HepG2 (cell line): ENCODE data around the gene PGGT1B. TPM values are rescaled to one million over a fixed set of nuclear protein-coding genes. Genes with fewer than 3 reads are reported as not detected.

Experiments
- ATAC-seq: fragments of 200-7000 bp; cut with Tn5 transposase; 3 replicates; pipeline ENCODE4 v1.9.1; 2020; ENCODE audit warnings: mild to moderate bottlenecking, moderate library complexity
- BruUV-seq: library from RNA; stranded (reverse); fragments of 400-500 nt; replicated peaks from 2 replicates; lab custom pipeline; 2021; lab: Mats Ljungman, UMichigan
- CTCF ChIA-PET: fragments of 300-600 bp; formaldehyde crosslinking; extraction: SDS; loops from one replicate; lab custom pipeline; 2021; ENCODE audit warnings: low total read pairs, inconsistent platforms, low intra/inter-chr PET ratio; lab: Yijun Ruan, JAX
- POLR2A ChIA-PET: fragments of 350-600 bp; sonication (Branson Sonifier 250); formaldehyde crosslinking; loops from one replicate; lab custom pipeline; 2020; ENCODE audit warnings: antibody characterized with exemption, inconsistent platforms; lab: Yijun Ruan, JAX
- DNase-seq: peaks from one replicate; pipeline ENCODE4 v3.0.0-alpha.2; 2015; ENCODE audit warnings: low spot score
- FAIRE-seq: peaks from 3 replicates; lab custom pipeline; 2011; peaks lifted over from hg19 to GRCh38; lab: Jason Lieb, UNC
- H2AFZ ChIP-seq: one replicate; pipeline ENCODE4 v1.6.1; 2011; ENCODE audit warnings: low read length, inconsistent platforms
- H3K27ac ChIP-seq: fragments of 300-600 bp; 3 replicates; pipeline ENCODE4 v1.8.0; 2011; ENCODE audit warnings: mixed run types, mild to moderate bottlenecking, mixed read lengths, low read length, inconsistent platforms; ENCODE audit not compliant: insufficient read depth; ENCODE audit errors: extremely low read length
- H3K27me3 ChIP-seq, 2 experiments: fragments of 200-600 bp in 1 of 2; 2 replicates in 1 of 2; 3 replicates in 1 of 2; pipeline versions ENCODE4 v1.6.0 to v1.8.0; 2011; ENCODE audit warnings: low read length in 2 of 2, mild to moderate bottlenecking in 2 of 2, moderate library complexity in 2 of 2, inconsistent platforms in 1 of 2; ENCODE audit not compliant: insufficient read depth in 2 of 2, control insufficient read depth in 1 of 2
- H3K36me3 ChIP-seq, 2 experiments: fragments of 200-600 bp in 1 of 2; replicated peaks in 1 of 2; 2 replicates in 1 of 2; 3 replicates in 1 of 2; pipeline versions ENCODE4 v1.5.1 to v1.8.0; 2011; ENCODE audit warnings: low read length in 2 of 2, inconsistent platforms in 1 of 2; ENCODE audit not compliant: insufficient read depth in 2 of 2, control insufficient read depth in 1 of 2
- H3K4me1 ChIP-seq: 2 replicates; pipeline ENCODE4 v1.5.1; 2012; ENCODE audit warnings: low read length, inconsistent platforms; ENCODE audit not compliant: insufficient read depth
- H3K4me2 ChIP-seq: 2 replicates; pipeline ENCODE4 v1.6.0; 2011; ENCODE audit warnings: low read depth, low read length, inconsistent platforms
- H3K4me3 ChIP-seq, 3 experiments: fragments of 200-600 bp in 1 of 3; sonication (generic), shearing (Covaris generic) in 1 of 3; replicated peaks in 1 of 3; 2 replicates each; pipeline ENCODE4 v1.5.1; 2011 to 2016; ENCODE audit warnings: low read length in 3 of 3, inconsistent platforms in 2 of 3, low read depth in 2 of 3, mild to moderate bottlenecking in 2 of 3, control low read depth in 1 of 3, mixed read lengths in 1 of 3; ENCODE audit not compliant: insufficient read depth in 1 of 3
- H3K79me2 ChIP-seq: one replicate; pipeline ENCODE4 v1.6.1; 2011; ENCODE audit warnings: low read length, inconsistent platforms; ENCODE audit not compliant: insufficient read depth
- H3K9ac ChIP-seq: 2 replicates; pipeline ENCODE4 v1.6.0; 2011; ENCODE audit warnings: mild to moderate bottlenecking, low read depth, low read length, inconsistent platforms; ENCODE audit not compliant: insufficient read depth
- H3K9me3 ChIP-seq: 2 replicates; pipeline ENCODE4 v1.5.1; 2012; ENCODE audit warnings: mild to moderate bottlenecking, low read length
- H4K20me1 ChIP-seq: 2 replicates; pipeline ENCODE4 v1.6.0; 2011; ENCODE audit warnings: inconsistent platforms, mild to moderate bottlenecking, low read length, moderate library complexity; ENCODE audit not compliant: insufficient read depth
- BCL6 ChIP-seq: IDR thresholded peaks from 2 replicates; pipeline ENCODE4 v1.6.1; 2016; ENCODE audit warnings: missing genetic modification reagents, missing compliant biosample characterization
- DNMT1 ChIP-seq: sonication (generic); formaldehyde crosslinking; IDR thresholded peaks from 2 replicates; pipeline ENCODE4 v1.5.1; 2020; ENCODE audit warnings: mild to moderate bottlenecking, missing genetic modification reagents
- ELF1 ChIP-seq: sonication (generic); formaldehyde crosslinking; IDR thresholded peaks from 2 replicates; pipeline ENCODE4 v1.4.0; 2020; ENCODE audit warnings: missing genetic modification reagents
- EZH2 ChIP-seq: conservative IDR thresholded peaks from 2 replicates; pipeline ENCODE4 v1.6.1; 2012; ENCODE audit warnings: mild to moderate bottlenecking, low read depth, low read length, moderate library complexity
- HNRNPK ChIP-seq: fragments of 200-400 bp; formaldehyde crosslinking; IDR thresholded peaks from 2 replicates; pipeline ENCODE4 v1.6.1; 2018; ENCODE audit warnings: low read length, low read depth, moderate library complexity, mild to moderate bottlenecking; ENCODE audit not compliant: poor library complexity, severe bottlenecking
- KDM2A ChIP-seq: sonication (generic); formaldehyde crosslinking; IDR thresholded peaks from 2 replicates; pipeline ENCODE4 v1.4.0; 2020; ENCODE audit warnings: low read depth, missing genetic modification reagents, borderline replicate concordance
- KDM6A ChIP-seq: IDR thresholded peaks from 2 replicates; pipeline ENCODE4 v1.6.1; 2016; ENCODE audit warnings: low read depth
- MXD3 ChIP-seq: IDR thresholded peaks from 2 replicates; pipeline ENCODE4 v1.6.1; 2016; ENCODE audit warnings: mild to moderate bottlenecking, missing biosample characterization, missing genetic modification reagents
- NONO ChIP-seq, 2 experiments: fragments of 450-650 bp in 1 of 2; sonication (generic) in 1 of 2; formaldehyde crosslinking in 1 of 2; IDR thresholded peaks in 1 of 2; conservative IDR thresholded peaks in 1 of 2; 2 replicates each; pipeline versions ENCODE4 v1.6.1 to v1.8.0; 2017 to 2022; ENCODE audit warnings: mild to moderate bottlenecking in 1 of 2, missing genetic modification reagents in 1 of 2, moderate library complexity in 1 of 2
- SMARCC2 ChIP-seq: fragments of 450-650 bp; IDR thresholded peaks from 2 replicates; pipeline ENCODE4 v1.6.1; 2017; ENCODE audit warnings: antibody characterized with exemption, mild to moderate bottlenecking
- SRSF4 ChIP-seq: fragments of 200-400 bp; formaldehyde crosslinking; IDR thresholded peaks from one replicate; pipeline ENCODE4 v1.6.1; 2018; ENCODE audit warnings: mild to moderate bottlenecking, low read depth, low read length, moderate library complexity; ENCODE audit not compliant: poor library complexity, severe bottlenecking
- TCF7 ChIP-seq: sonication (generic); IDR thresholded peaks from 2 replicates; pipeline ENCODE4 v1.6.1; 2016; ENCODE audit warnings: antibody characterized with exemption, low read depth
- U2AF1 ChIP-seq: fragments of 200-400 bp; formaldehyde crosslinking; optimal IDR thresholded peaks from 2 replicates; pipeline ENCODE3; 2017; ENCODE audit warnings: mild to moderate bottlenecking, low read depth, low read length
- XBP1 ChIP-seq: sonication (generic); formaldehyde crosslinking; IDR thresholded peaks from 2 replicates; pipeline ENCODE4 v1.5.0; 2020; ENCODE audit warnings: missing genetic modification reagents
- ZFP41 ChIP-seq: sonication (generic); formaldehyde crosslinking; IDR thresholded peaks from 2 replicates; pipeline ENCODE4 v1.4.0; 2020; ENCODE audit warnings: mild to moderate bottlenecking, missing genetic modification reagents, borderline replicate concordance
- ZNF101 ChIP-seq: sonication (generic); formaldehyde crosslinking; IDR thresholded peaks from 2 replicates; pipeline ENCODE4 v1.4.0; 2020; ENCODE audit warnings: mild to moderate bottlenecking, low read depth, missing genetic modification reagents, borderline replicate concordance
- ZNF205 ChIP-seq: IDR thresholded peaks from 2 replicates; pipeline ENCODE4 v1.6.1; 2018; ENCODE audit warnings: missing biosample characterization, missing genetic modification reagents
- ZNF33B ChIP-seq: sonication (generic); formaldehyde crosslinking; IDR thresholded peaks from 2 replicates; pipeline ENCODE4 v1.5.1; 2020; ENCODE audit warnings: mild to moderate bottlenecking, missing genetic modification reagents
- ZNF350 ChIP-seq: sonication (generic); formaldehyde crosslinking; IDR thresholded peaks from 2 replicates; pipeline ENCODE4 v1.4.0; 2020; ENCODE audit warnings: mild to moderate bottlenecking, low read depth, missing genetic modification reagents, borderline replicate concordance
- ZNF781 ChIP-seq: sonication (generic); formaldehyde crosslinking; IDR thresholded peaks from 2 replicates; pipeline ENCODE4 v1.5.1; 2020; ENCODE audit warnings: borderline replicate concordance, mild to moderate bottlenecking, missing genetic modification reagents; ENCODE audit errors: not compliant biosample characterization
- WGBS: methylation state at CpG from one replicate; pipeline ENCODE4 v1.1.6; 2017; ENCODE audit warnings: low lambda C conversion rate; 5-methylcytosine and 5-hydroxymethylcytosine counted together
- in situ Hi-C: cut with HindIII; loops from 2 replicates; pipeline ENCODE4 v1.10.0; 2017; ENCODE audit warnings: low pct_unique_long_range_greater_than_20kb; ENCODE audit not compliant: extremely low pct_ligation_motif_present
- intact Hi-C: fragments of 100-400 bp; cut with micrococcal nuclease; formaldehyde crosslinking; loops from one replicate; pipeline ENCODE4 v1.10.0; 2022; ENCODE audit not compliant: unreplicated experiment
- polyA plus RNA-seq, 8 experiments: library from polyadenylated mRNA; depleted of rRNA in 3 of 8; stranded (reverse) in 7 of 8; unstranded in 1 of 8; fragments of >200 nt; fragmentation: Illumina TruSeq in 4 of 8; extraction: Trizol in 4 of 8; gene quantifications; 2 replicates each; pipeline versions ENCODE4 v1.2.1 to v1.2.3, GENCODE V29; 2011 to 2016; ENCODE audit warnings: low read depth in 4 of 8, missing spikeins in 1 of 8, mixed read lengths in 1 of 8; ENCODE audit not compliant: insufficient read depth in 1 of 8
- total RNA-seq, 5 experiments: library from RNA; depleted of rRNA; stranded (reverse); fragments of >200 nt; fragmentation: Illumina TruSeq; extraction: Trizol; gene quantifications; 2 replicates each; pipeline ENCODE4 v1.2.3, GENCODE V29; 2016; ENCODE audit warnings: low read depth in 1 of 5
- TF ChIP-seq, protein P1 (sequence below): sonication (generic); formaldehyde crosslinking; IDR thresholded peaks from 2 replicates; pipeline ENCODE4 v1.8.0; 2022; ENCODE audit warnings: mild to moderate bottlenecking, missing genetic modification reagents, moderate library complexity

The PGGT1B gene
- total and polyA plus RNA-seq, 2 of the 13 experiments (the other 11 are each of a cell fraction or from before 2014, with no cell fraction given) = 2.4 to 42.7 TPM

- TF ChIP-seq MXD3 = no peak
- no peak for TF ChIP-seq KDM6A (CRISPR knock-in tag)
- no peak for TF ChIP-seq U2AF1
- TF ChIP-seq ELF1 = no peak
- no peak for TF ChIP-seq SRSF4
- no peak for TF ChIP-seq TCF7
- TF ChIP-seq ZFP41 (CRISPR knock-in tag) = no peak
- TF ChIP-seq, all 625 proteins: peak for 0
Measured at GRCh38 chr5:115170929-115171510, 91.7 kb downstream of the PGGT1B start (continued).

- Histone ChIP-seq H3K4me1 (peaks cover 17% of the 10 kb centered on the region), H3K9ac (no peak overlapping the region), H3K4me2 (peak overlapping the region; percentile 84), H4K20me1 (no peaks in the 10 kb centered on the region), H2AFZ (no peak overlapping the region), H3K27ac (no peak overlapping the region), H3K9me3 (peaks cover 11% of the 10 kb centered on the region; the same call in 1 of the 2 replicates), H3K36me3 (no peaks in the 10 kb centered on the region), H3K79me2 (no peaks in the 10 kb centered on the region), H3K27me3 (peaks cover 0 to 13% of the 10 kb centered on the region in 2 experiments; a peak in 2 of 5 replicates), H3K4me3 (peak overlapping the region; percentile 62 to 83 (median 64); a peak in 5 of 6 replicates)
- WGBS = 7% methylated on average over 3 of the region's 69 CpGs
- BruUV-seq = no TSS peak
- intact Hi-C loops = loop anchor here (2.0 kb wide), 1 partner anchor 24 kb away; no protein-coding TSS in a partner anchor
- ATAC-seq = peak; percentile 80
- DNase-seq = no peak
- ChIA-PET CTCF (no interaction called here), POLR2A (no interaction called here)
- in situ Hi-C loops = no loop called here
- FAIRE-seq = no peak
- TF ChIP-seq KDM2A (CRISPR knock-in tag) = no peak; the same call in none of the 2 replicates
- no peak for TF ChIP-seq NONO (IDR thresholded peaks at IDR 0.05)
- 0 out of 2 replicates have a peak, but pooled peaks have one; percentile 16 for TF ChIP-seq NONO (CRISPR knock-in tag; conservative IDR thresholded peaks at IDR 0.05)
- no peak for TF ChIP-seq ZNF350 (CRISPR knock-in tag)
- TF ChIP-seq, protein P1, sequence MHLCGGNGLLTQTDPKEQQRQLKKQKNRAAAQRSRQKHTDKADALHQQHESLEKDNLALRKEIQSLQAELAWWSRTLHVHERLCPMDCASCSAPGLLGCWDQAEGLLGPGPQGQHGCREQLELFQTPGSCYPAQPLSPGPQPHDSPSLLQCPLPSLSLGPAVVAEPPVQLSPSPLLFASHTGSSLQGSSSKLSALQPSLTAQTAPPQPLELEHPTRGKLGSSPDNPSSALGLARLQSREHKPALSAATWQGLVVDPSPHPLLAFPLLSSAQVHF = peak; percentile 72; the same call in 1 of the 2 replicates
- TF ChIP-seq SRSF4 = no peak
- TF ChIP-seq ZNF781 (CRISPR knock-in tag) = no peak
- TF ChIP-seq SMARCC2 = no peak
- no peak for TF ChIP-seq XBP1 (CRISPR knock-in tag)
- no peak for TF ChIP-seq ZNF33B (CRISPR knock-in tag)
- TF ChIP-seq DNMT1 (CRISPR knock-in tag) = no peak
- peak; percentile 49; the same call in 1 of the 2 replicates for TF ChIP-seq BCL6 (CRISPR knock-in tag)
- no peak for TF ChIP-seq ZNF101 (CRISPR knock-in tag)
- peak; percentile 1 for TF ChIP-seq HNRNPK
- no peak for TF ChIP-seq ZNF205 (CRISPR knock-in tag)
- no peak for TF ChIP-seq EZH2
Measured at GRCh38 chr5:115170134-115170928, 92.3 kb downstream of the PGGT1B start.
